Colon (tissue), 2 donors: ENCODE data around the gene ACTR2.

Experiments
- FAIRE-seq: peaks from 2 replicates; lab custom pipeline; 2012; peaks lifted over from hg19 to GRCh38; lab: Jason Lieb, UNC
- donor health status: control.
- donor health status: control.

The ACTR2 gene

GRCh38 chr2:65281627-65282351 lies 54.2 kb downstream of the ACTR2 start:
- no peak for FAIRE-seq

DNA sequence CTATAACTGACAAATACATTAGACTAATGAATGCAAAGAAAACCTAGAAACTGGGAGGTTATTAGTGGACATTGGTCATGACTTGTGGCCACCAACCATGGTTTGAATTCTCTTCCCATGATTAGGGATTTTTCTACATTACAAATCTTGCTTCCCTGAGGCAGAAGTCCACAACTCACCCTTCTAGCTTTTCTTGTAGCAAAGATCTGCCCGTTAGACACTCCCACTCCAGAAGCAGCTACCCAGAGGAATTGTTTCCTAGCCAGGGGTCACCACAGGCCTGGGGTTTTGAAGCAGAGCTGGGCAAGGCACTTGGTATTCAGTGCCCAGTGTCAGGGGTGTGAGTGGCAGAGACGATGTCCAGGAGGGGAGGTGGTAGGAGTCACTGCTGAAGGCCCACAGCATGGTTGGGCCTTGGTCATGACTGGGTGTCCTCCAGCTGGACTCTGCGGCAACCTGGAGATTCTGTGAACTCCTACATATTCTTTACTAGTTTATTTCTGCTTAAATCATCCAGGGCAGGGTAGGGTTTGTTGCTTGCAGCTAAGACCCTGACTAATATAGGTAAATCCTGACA lies 54.9 kb downstream of the ACTR2 start:
- no peak for FAIRE-seq

- FAIRE-seq, result no peak
Observed at GRCh38 chr2:65287364-65287763, 59.7 kb downstream of the ACTR2 start.

DNA sequence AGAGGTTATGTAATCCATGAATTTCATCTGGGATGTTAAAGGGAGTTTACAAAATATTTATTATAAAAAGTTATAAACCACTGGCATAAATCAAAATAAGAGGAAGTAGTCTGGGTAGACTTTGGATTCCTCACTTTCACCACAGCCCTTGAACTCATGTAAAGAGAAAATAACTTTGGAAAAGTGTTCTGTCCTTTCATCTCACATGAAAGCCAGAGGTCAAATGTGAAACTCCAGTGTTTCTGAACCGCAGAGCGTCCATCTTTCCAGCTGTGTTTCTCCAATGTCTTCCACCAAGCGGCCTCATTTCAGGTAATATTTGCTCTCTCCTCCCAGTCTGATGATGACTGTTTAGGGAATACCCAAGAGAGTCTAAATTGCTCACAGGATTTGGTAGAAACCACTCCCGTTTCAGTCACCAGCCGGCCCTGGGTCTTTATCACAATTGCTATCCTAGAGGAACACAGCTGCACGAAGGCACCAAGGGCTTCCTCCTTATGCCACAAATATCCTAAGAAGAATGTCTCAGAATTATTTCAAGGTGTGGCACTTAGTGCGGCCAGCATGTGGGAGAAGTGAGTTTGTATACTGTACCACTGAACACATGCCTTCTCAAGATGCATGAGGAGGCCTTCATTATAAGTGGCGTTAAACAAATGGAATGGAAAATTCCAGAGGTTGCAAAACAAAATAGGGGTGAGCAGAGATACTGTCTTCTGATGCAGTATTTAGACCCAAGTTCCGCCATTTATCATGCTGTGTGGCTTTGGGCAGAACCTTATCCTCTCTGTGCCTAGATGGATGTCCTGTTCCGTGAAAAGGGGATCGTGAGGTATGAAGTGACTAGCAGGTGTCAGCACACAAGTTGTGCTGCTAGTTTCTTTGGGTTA lies 63.8 kb downstream of the ACTR2 start:
- no peak for FAIRE-seq

DNA sequence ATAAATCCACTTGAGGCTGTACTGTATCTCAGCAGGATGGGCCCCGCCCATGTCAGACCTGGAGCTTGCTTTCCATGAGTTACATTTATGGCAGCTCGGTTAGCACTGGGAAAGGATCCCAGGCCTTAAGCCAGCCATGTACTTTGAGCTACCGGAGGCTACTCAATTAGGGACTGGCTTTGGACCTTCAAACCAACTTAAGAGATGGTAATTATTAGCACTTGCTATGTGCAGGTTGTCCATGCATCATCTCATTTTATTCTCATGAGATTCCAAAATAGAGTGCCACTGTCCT lies 64.4 kb downstream of the ACTR2 start:
- FAIRE-seq, result no peak

GRCh38 chr2:65292461-65293011 lies 64.9 kb downstream of the ACTR2 start:
- no peak for FAIRE-seq

DNA sequence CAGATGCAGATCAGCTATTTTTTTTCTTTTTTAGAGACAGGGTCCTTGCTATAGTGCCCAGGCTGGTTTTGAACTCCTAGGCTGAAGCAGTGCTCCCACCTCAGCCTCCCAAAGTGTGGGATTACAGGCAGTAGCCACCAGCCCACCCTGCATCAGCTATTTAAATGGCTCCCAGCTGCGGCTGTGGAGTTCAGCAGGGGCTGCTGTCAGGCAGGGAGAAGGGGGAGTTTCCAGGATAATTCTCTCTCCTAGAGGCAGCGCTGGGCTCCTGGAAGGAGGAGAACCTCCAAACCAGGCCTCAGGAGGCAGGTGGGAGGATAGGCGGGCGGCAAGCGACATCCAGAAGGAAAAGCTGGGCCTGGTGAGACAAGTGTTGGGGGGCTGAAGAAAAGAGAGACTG lies 65.7 kb downstream of the ACTR2 start:
- no peak for FAIRE-seq

DNA sequence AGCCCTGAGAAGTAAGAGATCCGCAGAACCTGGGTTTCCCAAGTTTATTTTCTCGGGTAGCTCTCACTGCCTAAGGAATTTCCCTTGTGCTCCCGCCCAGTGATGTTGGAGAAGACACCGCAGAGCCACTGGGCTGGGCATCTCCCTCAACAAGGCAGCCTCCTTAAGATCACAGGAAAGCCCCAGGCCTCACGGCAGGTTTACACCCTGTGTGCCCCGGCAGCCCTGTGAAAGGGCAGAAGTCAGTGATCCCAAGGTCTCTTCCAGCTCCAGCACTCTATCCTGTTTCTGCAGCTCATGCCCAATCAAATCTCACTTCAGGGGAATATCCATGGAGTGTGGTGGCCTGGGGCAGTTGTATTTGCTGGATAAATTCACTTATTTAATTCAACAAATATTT lies 66.5 kb downstream of the ACTR2 start:
- no peak for FAIRE-seq

DNA sequence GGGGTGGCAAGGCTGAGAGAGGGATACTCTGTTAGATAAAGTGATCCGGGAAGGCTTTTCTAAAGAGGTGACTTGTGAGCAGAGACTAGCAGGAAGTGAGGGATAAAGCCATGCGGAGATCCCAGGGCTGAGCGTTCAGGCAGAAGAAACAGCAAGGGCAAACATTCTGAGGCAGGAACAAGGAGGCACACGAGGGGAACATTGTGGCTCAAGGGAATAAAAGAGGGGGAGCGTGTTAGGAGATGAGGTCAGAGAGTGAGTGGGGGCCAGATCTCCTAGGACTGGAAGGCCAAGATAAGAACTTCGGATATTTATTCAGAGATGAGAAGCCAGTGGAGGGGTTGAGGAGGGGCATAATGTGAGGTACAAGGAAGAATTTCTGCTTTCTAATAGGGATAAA lies 67.1 kb downstream of the ACTR2 start:
- no peak for FAIRE-seq

- no peak for FAIRE-seq
Observed at GRCh38 chr2:65296971-65297370, 69.3 kb downstream of the ACTR2 start.

DNA sequence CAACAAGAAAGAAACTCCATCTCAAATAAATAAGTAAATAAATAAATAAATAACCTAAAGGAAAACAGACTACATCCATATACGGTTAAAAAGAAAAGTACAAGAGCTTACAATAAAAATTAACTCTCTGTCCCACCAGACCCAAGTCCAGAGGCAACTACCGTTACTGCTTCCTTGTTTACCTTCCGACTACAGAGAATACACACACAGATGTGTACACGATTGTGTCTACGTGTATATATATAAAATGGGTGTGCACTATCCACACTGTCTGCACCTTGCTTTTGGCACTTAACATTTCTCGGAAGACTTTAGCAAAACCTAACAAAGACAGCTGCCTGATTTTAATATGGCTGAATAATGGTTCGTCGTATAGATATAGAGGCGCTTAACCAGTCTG lies 69.9 kb downstream of the ACTR2 start:
- FAIRE-seq, result no peak

- FAIRE-seq, result no peak
Observed at GRCh38 chr2:65298089-65298488, 70.5 kb downstream of the ACTR2 start.

DNA sequence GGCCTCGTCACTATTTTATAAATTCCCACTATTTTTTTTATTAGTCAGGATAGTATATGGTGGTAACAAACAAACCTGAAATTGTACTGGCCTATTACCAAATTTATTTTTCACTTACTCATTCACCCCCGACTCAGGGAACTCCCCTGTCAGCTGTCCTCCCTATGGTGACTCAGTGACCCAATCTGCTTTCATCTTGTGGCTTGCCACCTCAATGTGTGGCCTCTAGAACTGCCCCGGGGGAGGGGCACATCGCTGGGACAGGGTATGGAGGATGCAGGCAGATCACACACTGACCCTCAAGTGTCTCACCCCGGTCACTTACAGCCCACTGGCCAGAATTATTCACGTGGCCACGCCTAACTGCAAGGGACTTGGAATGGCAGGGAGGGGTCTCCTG lies 71.6 kb downstream of the ACTR2 start:
- no peak for FAIRE-seq

DNA sequence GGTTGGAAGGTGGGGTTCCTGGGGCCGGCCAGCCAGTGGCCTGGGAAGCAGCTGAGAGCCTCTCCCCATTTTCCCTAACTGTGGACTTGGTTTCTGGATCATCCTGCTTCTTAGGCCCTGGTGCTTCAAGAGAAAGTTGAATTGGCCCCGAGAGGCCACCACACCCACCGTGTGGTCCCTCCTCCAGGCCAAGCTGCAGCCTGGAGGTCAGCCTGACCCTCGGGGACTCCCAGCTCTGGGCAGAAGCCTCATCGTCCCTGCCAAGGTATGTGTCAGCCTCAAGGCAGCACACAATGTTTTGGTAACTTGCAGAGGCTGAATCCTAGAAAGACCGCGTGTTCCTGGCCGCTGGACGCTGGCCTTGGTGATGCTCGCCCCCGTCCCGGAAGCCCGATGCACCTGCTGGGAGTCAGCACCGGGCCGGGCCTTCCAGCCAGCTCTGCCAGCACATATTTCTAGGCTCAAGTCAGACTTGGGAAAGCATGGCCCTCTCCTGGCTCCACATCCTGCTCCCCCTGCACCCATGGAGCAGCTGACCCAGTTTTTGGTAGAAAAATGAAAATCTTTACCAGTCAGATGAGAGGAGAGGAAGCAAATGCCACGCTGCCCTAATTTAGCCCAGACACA lies 72.6 kb downstream of the ACTR2 start:
- no peak for FAIRE-seq

DNA sequence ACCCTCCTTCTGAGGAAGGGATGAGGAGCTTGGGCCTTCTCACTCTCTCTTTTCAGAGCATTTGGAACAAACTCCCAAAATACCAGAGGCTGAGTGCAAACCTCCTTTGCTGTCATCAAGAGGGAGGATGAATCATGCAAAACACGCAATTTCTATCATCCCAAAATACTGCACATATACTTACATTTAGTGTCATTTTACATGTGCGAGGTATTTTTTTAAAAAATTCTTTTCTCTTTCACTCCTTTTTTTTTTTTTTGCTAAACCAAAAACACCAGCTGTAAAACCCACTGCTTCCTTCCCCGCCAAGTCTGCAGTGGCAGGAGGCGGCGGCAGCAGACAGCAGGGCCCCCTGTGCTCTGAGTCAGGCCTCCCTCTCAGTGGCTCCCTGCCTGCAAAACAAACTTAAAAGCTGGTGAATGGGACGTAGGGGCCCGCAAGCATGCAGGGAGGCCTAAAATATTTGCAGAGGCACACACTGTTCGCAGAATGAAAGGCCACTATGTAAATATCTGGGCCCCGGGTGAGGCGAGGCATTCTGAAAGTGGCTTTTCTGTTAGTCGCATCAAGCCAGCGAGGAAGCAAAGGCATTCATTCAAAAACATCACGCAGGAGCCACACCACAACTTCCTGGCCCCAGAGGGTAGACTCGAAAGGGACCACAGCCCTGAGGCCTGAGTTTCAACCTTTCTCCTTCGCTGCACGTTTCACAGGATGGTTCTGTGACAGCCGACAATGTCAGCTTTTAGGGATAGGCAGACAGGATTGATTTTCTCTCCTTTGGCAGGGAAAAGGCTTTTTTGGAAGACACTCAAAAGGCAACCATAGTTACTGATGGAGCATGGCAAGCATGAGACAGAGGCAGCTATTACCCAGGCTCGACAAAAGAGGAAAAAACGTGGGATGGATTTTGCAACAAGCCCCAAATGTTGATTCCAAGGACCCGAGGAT lies 73.4 kb downstream of the ACTR2 start:
- FAIRE-seq, result no peak

DNA sequence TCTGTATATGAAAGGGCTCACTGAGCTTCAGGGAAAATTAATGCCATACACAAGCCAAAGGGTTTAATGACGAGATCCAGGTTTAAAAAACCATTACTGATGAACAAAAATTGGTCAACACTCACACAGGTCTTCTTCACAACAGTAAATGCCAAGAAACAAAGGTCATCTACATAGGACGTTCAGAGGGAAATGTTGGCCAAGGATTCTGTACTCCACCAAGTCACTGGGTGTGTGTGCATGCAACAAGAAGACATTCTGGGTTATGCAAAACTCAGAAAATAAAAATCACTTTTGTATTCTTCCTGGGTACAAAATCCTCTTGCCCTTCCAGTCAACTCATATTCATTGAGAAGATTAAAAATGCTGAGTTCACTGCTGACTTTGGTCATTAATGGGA lies 78.3 kb downstream of the ACTR2 start:
- no peak for FAIRE-seq

GRCh38 chr2:65309699-65310098 lies 82.1 kb downstream of the ACTR2 start:
- no peak for FAIRE-seq

DNA sequence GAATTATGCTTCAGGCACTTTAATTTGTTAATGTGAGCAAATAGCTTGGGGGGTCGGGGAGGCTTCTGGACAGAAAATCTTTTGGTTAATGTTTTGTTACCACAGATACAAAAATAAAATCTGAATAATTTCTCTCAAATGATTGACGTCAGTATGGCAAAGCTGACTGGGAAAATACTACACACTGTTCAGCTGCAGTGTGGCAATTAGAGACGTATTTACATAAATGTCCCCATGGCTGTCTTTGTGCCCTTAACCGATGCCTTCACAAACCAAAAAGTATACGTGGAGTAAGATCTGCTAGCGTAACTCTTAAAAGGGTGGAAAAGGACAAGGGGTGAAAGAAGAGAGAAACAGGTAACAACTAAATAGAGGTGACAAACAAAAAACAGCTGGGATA lies 83.4 kb downstream of the ACTR2 start:
- no peak for FAIRE-seq

- no peak for FAIRE-seq
Observed at GRCh38 chr2:65311596-65311995, 84.0 kb downstream of the ACTR2 start.

DNA sequence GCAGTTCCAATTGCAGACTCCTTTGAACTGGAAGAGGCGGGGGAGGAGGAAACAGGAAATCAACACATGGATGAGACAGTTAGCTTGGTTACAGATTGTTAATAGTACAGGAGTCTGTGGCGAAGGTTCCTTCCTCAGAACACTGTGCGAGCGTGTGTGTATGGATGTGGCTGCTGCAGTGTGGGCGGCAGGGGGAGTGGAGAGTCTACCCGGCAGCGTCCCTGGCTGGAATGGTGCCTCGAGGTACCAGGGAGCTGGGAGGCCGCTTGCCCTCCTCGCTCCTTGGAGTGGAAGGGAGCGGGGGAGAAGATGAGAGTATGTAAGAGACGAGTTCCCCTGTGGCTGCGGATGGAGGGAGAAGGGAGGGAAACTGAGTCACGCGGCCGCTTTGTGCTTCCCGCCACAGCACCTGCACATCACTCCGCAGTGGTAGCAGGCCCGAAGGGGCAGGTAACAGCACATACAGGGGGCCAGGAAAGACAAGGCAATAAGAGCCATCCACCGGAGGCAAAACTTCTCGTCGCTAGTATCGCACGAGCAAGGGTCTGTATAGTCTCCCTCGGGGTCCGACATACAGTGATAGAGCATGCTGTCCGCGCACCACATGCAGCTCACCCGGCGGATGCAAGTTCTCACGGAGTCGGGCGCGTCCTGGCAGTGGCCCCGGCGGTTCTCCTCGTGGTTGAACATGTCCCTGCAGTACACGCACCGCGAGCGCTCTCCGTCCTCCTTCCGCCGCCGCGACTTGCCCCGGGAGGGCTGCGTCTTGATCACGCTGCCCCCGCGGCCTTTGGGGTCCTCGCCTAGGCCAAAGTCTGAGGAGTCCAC lies 85.7 kb downstream of the ACTR2 start:
- no peak for FAIRE-seq

DNA sequence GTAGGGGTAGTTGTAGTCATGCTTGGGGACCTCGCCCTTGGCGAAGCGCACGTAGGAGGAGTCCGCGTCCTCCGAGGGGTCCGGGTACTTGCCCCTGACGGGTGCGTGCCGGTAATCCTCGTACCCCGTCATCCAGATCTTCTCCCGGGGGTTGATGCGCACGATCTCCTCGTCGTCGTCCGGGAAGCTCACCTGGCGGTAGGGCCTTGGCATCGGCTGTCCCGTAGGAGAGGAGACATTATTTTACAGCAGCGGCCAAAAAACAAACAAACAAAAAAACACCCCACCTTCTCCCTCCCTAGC lies 86.3 kb downstream of the ACTR2 start:
- FAIRE-seq, result no peak
